ENCODE measurements around the gene OR1D5. TPM values are rescaled to one million over a fixed set of nuclear protein-coding genes. Genes with fewer than 3 reads are reported as not detected.

Gene OR1D5
- not detected in 2 replicates for total RNA-seq

GRCh38 chr17:3063507-3063906, at the start of gene OR1D5:
Gene OR1D5 (minus strand): TSS chr17:3063607. CDS start chr17:3063607, 0 bp downstream.

GRCh38 chr17:3104322-3104721, 40.9 kb upstream of the OR1D5 start, which contains the start of gene OR1D2:
Gene OR1D2 (minus strand): TSS chr17:3104422. CDS start chr17:3092996, 11,426 bp downstream.

Other genes with a start within 250 kb of the OR1D5 start
- gene OR1D2, start 40.8 kb upstream of the OR1D5 start, total RNA-seq, result not detected in 2 replicates
- gene OR1G1, start 63.9 kb upstream of the OR1D5 start, total RNA-seq, result not detected in 2 replicates
- gene OR1A2, start 133.9 kb upstream of the OR1D5 start, total RNA-seq, result not detected in 2 replicates
- gene OR1A1, start 144.1 kb upstream of the OR1D5 start, total RNA-seq, result not detected in 2 replicates
- gene OR3A1, start 234.8 kb upstream of the OR1D5 start, total RNA-seq, result 0.12 TPM in 1 of 2 replicates, not detected in the other

All from aortic smooth muscle cell (primary cell).